NCI-H1092 treated with DMSO at 0.1 percent for 48 hours (cell line): ENCODE measurements around the gene CAMKK2.
"Not testable (repeated sequence)": the region's sequence is repeated elsewhere in the genome, so short reads cannot be mapped to it uniquely, and the experiment has no call there.

Source experiments
- DNase-seq: peaks from one replicate; lab custom pipeline; 2025; lab: John Stamatoyannopoulos, UW

The CAMKK2 gene

DNA sequence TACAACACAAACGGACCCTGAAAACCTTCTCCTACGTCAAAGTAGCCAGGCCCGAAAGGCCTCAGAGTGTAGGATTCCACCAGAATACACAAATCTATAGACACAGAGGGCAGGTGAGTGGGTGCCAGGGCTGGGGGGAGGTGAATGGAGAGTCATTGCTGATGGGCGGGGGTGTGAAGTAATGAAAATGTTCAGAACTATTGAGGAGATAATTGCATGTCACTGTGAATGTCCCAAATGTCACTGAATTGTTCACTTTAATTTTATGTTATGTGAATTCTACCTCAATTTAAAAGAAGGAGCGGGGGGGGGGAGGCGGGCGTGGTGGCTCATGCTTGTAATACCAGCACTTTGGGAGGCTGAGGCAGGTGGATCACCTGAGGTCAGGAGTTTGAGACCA is 50.6 kb downstream of the CAMKK2 start:
- no peak for DNase-seq

DNA sequence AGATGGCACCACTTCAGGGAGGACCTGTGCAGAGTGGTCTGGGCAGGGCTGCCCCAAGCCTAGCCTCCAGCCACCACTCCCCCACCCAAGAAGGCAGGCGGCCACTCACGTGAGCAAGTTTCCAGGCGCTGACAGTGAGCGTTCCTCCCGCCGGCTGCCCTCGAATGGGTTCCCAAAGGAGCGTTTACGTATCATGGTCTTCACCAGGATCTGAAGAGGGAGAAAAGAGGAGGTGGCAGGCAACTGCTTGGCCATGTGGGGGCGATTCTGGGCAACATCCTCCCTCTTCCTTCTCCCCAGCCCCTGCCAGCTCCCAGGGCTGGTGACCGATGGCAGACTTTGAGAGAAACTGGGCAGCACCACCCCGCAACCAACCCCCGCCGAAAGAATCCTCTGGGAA is 51.5 kb downstream of the CAMKK2 start:
- no peak for DNase-seq

DNA sequence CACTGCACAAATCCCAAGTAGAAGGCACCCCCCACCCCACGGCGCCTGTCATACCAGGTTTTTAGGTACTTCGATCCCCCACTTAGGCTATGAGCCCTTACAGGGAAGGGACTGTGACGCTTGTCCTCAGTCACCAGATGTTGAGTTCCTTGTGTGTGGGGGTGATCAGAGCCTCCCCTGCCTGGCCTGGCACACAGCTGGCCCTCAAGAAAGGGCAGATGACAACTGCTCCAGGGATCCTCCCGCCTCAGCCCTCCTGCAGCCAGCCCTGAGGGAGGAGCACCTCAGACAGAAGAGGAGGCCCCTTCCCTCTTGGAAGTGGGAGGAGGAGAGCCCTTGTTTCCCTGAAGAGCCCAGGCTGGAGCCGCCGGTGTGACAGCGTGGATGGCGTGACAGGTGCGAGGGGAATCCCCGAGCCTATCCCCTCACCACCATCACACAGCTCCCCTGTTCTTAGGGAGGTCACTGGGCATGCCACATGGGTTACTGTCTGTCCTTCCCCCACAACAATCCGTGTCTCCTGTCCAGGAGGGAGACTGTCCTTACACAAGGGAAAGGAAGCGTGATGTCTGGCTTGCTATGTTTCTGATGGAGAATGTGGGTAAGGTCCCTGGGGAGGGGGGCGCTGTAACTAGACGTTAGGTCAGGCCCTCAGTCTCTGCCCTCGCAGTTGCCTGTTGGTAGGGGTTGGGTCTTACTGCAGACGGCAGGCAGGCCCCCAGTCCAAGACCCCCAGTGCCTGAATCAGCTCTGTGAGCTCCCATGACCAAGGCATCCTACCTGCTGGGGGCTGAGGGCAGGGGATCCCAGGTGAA is 55.1 kb downstream of the CAMKK2 start:
- DNase-seq = no peak

DNA sequence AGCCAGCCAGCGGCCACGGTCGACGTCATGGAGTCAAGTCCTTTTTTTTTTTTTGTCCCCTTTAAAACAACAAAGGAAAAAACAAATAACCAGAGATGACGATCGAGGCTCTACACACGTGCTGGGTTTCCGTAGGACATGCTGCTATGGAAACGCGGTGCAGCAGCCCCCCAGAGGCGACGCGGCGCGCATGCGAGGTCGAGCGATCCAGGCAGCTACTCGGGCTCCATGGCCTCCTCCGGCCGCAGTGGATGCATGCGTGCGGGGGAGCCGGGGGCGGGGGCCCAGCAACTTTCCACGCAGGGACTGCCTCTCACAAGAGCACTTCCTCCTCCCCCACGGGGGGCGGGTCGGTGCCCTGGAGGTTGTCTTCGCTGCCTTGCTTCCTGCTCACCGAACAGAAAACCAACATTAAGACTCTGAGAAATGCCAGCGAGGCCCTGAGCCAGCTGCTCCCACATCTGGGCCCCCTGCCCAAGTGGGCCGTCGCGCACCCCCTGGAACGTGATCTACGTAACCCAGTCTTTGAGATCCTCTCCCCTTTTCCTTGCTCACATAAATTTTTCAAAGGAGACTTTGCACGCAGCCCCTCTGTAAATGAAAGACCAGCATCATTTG is 55.9 kb downstream of the CAMKK2 start:
- no peak for DNase-seq

DNA sequence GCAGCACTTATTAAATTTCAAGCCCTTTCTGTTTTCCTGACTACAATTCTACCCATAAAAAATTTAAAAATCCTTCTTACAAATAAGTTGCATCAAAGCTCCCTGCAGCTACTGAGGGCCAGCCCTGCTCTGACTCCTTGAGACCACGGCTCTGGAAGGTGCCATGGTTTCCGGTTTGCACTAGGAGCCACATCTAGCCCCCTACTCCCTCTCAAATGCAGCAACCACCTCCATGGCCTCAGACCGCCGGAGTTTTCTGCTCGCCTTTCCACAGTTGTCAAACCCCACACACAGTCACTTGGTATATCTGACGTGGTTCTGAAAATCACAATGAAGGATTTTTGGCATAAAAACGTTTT is 56.5 kb downstream of the CAMKK2 start:
- no peak for DNase-seq

DNA sequence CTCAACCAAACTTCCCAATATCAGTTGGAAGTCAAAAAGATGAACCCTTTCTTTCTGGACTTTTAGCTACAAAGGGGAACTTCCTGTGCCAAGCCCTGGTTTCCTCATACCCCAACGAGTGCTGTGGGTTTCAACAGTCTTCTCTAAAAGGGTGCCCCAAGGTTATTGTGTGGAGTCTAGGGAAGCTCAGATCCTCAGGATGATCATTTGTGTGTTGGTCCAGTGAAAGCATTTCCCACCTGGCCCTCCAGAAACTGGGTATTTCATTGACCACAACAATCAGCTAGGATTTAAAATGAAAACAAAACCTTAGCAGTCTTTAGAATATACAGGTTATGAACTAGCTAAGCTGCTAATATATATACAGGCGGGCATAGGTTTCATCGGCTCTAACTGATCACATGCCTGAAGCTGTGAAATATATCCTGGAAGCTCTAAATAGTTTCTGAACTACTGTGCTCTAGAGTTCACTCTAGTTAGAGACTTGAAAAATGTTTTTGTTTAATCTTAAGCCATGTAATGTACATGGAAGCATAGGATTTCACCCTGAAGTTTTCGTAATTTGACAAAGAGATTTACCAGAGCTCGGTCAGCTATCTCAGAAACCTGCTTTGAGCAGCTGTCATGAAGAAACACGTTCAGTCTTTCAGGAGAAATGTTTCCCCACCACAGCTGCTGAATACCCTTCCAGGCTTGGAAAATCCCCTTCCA is 57.0 kb downstream of the CAMKK2 start:
- DNase-seq = no peak

DNA sequence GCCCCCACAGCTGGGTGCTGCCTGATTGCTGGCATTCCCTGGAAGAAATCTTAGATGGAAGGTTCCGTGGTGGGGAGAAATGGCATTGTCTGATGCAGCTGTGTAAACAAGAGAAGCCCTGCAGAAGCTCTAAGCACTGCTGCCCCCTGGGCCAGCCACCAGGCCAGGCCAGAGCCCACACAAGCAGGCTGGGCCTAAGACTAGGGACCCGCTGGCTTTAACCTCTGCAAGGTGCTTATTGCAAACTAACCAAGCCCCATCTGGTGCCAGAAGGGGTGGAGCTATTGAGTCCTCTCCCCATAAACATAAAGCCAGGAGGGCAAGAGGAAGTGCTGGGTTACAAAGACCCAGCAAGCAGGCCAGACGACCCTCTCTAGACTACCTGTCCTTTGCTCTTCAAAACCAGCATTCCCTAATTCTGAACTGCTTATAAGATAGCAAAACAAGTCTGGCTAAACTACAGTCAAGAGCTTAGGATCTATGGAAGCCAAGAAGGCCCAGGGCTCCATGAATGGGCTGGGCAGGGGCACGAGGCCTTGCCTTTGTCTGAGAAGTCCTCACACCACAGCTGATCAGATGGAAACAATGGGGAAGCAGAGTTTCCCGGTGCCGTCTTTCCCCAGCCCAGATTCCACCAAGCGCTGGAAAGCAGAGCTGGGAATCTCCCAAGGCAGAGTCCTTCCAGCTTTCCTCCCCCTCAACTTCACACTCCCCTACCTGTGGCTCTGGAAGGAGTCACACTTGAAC is 57.7 kb downstream of the CAMKK2 start:
- peak; percentile 87 for DNase-seq

DNA sequence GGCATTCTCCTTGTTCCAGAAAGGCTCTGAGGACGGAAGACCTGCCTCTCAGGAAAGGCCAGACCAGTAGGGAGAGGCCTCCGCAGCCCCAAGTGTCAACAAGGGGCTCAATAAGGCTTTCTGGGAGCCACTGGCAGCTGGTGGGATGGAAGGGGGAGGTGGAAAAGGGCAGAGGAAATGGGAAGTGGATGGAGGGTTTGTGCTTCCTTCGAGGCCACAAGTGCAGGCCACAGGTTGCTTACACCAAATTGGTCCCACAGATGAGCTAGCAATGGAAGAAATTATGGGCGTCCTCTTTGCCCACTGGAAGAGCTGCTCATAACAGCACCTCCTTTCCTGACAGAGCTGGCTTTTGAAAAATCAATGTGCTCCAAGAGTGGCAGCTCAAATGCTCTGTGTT is 58.4 kb downstream of the CAMKK2 start:
- peak; percentile 52 for DNase-seq

DNA sequence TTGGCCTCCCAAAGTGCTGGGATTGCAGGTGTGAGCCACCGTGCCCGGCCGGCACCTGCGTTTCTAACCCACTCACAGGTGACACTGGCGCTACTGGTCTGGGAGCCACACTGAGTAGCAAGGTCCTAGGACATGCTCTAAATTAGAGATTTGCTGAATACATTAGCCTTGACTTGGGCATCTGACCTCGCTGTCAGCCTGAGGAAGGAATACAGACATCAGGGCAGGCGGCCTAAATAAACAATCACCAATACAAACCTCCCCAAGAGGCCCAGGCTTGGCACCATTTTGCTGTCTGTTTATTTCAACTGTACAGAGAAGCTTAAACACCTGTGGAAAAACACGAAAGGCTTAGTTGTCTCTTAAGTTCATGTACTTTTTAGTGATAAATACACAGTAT is 59.1 kb downstream of the CAMKK2 start:
- DNase-seq = peak; percentile 50

DNA sequence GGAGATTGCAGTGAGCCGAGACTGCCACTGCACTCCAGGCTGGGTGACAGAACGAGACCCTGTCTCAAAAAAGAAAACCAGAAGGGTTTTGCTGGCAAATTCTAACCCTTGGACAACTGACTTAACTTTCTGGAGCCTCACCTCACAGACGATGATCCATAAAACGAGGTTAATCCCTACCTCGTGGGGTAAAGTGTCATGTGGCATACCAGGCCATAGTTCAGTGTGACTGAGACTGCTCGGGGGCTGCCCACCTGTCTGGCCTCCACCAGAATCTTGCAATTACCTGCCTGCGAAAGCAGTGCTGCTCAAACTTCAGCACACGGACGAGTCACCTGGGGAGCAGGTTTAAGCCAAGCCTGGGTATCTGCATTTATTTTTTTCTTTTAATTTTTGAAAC is 59.7 kb downstream of the CAMKK2 start:
- DNase-seq = no peak

DNA sequence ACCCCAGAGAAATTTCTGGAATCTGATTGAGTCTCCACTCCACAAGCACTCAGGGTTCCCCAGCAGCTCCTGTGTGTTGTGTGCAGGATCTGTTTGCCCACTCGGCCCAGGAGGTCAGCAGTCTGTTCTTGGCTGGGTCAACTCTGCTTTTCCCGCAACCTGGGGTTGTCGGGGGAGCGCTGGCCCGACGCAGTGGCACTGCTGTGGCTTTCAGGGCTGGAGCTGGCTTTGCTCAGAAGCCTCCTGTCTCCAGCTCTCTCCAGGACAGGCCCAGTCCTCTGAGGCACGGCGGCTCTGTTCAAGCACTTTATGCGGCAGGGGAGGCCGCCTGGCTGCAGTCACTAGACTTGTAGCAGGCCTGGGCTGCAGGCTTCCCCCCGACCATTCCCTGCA is 62.9 kb downstream of the CAMKK2 start:
- DNase-seq = no peak

DNA sequence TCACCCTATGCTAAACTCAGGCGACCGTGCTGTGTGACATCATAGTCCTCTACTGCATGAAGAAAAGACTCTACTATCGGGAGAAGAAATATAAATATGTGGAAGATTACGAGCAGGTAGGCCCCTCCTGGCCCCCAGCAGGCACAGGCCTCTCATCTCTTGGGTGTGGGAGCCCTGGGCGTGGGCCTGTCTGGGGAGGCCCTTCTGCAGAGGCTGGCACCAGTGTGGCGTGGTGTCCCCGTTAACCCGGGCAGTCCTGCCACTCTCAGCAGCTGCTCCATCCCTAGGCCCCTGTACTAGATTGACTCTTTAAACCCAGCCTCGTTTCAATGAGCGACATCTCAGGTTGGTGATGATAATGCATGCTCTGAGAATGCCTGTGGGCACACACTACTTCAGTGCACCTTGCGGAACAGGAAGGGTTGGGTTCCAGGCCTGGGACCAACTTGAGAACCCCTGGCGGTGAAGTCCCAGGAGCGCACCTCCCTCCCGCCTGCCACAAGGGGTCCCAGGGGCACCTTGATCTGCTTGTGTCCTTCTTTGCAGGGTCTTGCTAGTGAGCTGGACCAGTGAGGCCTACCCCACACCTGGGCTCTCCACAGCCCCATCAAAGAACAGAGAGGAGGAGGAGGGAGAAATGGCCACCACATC is 63.4 kb downstream of the CAMKK2 start:
- no peak for DNase-seq

DNA sequence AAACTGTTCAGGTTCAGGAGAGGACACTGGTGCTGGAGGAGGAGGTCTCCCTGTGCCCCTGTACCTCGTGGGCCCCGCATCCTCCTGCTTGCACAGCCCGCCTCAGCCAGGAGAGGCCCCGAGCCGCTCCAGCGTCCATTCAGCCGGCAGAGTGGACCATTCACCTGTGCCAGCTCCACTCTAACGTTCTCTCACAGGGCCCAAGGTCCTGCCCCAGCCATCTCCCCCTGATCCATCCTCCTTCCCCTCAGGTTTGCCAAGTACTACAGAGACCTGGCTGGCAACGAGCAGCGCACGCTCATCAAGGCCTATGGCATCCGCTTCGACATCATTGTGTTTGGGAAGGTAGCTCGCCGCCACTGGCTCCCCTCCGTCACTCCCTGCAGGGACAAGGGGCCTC is 64.3 kb downstream of the CAMKK2 start:
- no peak for DNase-seq

DNA sequence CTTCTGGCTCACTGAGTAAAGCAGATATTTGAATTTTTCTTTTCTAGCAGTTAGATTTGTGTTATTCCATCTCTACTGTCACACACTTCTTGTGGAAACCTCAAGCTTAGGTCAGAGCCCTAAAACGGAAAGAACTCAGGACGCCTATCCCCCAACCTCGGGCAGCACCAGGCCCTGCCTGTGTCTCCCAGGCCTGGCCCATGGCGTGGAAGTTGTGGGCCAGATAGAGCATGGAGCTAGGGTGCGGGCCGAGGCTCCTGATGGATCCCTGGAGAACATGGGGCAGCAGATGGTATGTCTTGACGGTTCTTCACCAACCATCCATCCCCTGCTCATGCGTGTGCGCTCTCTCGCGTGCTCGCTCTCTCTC is 66.0 kb downstream of the CAMKK2 start:
- no peak for DNase-seq

DNA sequence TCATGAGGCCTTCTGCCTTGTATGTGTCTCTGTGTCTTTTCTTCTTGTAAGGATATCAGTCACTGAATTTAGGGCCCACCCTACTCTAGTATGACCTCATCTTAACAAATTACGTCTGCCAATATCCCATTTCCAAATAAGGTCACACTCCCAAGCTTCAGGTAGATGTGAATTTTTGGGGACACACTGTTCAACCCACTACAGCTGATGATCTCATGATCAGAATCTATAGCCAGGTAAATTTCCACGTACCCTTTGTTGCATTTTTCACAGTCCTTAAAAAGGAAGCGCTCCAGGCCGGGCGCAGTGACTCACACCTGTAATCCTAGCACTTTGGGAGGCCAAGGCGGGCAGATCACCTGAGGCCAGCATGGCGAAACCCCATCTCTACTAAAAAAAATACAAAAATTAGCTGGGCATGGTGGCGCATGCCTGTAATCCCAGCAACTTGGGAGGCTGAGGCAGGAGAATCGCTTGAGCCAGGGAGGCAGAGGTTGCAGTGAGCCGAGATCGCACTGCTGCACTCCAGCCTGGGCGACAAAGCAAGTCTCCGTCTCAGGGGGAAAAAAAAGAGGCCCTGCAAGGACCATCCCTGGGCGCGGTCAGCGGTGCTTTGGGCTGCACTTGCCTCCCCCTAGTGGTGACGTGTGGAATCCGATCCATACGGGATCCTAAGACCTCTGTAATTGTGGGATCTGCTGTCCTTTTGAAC is 66.5 kb downstream of the CAMKK2 start:
- DNase-seq = peak; percentile 4

DNA sequence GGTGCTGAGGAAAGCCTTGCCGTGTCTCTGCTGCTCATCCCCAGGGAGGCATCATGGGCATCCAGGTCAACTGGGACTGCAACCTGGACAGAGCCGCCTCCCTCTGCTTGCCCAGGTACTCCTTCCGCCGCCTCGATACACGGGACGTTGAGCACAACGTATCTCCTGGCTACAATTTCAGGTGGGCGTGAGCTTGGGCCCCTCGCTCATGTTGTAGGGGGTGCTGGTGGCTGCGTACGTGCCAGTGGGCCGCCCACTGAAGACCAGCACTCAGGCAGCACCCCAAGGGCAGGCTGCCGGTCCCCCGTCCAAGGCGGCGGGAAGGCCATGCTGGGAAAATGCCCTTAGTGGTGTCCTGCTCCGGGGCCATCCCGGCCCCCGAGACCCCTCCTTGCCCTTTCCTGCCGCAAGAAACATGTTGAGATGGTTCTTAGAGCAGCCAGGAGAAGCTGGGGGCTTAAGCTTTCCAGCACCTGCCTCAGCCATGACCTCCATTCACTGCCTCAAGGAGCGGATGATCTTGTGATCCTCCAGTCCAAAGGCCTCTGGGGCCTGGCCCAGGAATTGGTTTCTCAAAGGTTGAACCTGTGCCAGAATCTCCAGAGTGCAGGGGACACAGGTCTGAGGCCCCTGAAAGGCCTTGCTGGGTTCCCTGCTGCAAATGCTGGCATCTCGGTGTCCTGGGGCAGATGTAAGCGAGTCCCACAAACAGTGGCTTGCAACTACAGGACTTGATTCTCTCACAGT is 67.4 kb downstream of the CAMKK2 start:
- no peak for DNase-seq

DNA sequence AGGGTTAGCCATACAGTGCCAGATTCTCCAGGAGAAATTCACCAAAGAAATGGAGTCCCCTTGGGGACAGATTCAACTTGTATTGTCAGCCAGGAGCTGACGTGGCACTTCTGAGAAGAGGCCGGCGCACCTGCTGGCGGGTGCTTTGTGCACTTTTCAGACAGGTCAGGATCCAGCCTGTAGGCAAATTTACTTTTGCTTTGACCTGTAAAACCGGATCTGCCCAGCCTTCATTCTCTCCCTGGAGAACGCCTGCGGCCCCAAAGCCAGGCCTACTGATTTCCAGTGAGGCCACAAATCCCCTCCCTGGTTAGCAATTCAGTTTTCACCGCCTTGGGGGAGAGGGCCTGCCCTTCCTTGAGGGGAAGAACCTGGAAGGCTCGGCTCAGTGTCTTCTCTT is 69.2 kb downstream of the CAMKK2 start:
- peak; percentile 7 for DNase-seq

DNA sequence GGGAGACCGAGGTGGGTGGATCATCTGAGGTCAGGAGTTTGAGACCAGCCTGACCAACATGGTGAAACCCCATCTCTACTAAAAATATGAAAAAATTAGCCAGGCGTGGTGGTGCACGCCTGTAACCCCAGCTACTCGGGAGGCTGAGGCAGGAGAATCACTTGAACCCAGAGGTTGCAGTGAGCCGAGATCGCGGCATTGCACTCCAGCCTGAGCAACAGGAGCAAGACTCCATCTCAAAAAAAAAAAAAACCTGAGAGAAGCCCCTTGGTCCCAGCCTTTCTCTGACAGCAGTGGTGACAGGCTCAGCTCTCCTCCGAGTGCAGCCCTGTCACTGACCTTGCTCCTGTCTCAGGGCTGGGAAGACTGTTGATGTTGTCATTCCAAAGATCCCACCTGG is 69.6 kb downstream of the CAMKK2 start:
- DNase-seq = not testable (repeated sequence)

DNA sequence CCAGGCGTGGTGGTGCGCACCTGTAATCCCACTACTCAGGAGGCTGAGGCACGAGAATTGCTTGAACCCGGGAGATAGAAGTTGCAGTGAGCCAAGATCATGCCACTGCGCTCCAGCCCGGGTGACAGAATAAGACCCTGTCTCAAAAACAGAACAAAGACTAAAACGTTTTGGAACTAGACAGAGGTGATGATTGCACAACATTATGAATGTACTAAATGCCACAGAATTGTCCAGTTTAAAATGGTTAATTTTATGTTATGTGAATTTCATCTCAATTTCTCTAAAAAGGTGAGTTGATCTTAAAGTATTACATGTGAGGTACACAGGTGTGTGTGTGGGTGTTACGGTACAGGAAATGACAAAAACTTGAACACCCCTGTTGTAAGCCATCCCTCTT is 70.1 kb downstream of the CAMKK2 start:
- DNase-seq = no peak

DNA sequence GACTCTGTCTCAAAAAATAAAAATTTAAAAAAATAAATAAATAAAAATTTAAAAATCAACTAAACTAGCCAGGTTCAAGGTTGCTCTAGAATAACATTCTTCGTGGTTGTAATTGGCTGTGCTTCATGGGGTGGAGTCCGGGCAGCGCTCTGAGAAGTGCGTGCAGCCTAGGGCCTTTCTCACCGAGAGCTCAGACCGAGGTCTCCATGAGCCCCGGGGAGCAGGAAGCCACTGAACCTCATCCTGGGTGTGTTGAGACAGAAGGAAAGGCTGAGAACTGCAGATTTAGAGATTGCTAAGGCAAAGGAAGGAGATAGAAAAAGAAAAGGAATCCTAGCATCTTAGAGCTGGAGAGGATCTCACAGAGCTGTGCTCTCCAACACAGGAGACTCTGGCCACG is 71.9 kb downstream of the CAMKK2 start:
- DNase-seq = no peak
